GM12878 (cell line): ENCODE measurements around the gene GAP43. TPM values are rescaled to one million over a fixed set of nuclear protein-coding genes. Genes with fewer than 3 reads are reported as not detected.

Experiments used
- ATAC-seq: fragments of 200-7000 bp; cut with Tn5 transposase; 3 replicates; pipeline ENCODE4 v1.9.1; 2020; ENCODE audit warnings: mild to moderate bottlenecking, moderate library complexity
- BruUV-seq: library from RNA; stranded (reverse); fragments of 400-500 nt; replicated peaks from 2 replicates; lab custom pipeline; 2021; lab: Mats Ljungman, UMichigan
- CTCF ChIA-PET: fragments of 300-600 bp; sonication (Branson Sonifier 250); formaldehyde crosslinking; extraction: SDS; loops from one replicate; lab custom pipeline; 2021; ENCODE audit warnings: inconsistent platforms; lab: Yijun Ruan, JAX
- POLR2A ChIA-PET: fragments of 350-600 bp; formaldehyde crosslinking; extraction: SDS; loops from one replicate; lab custom pipeline; 2021; ENCODE audit warnings: inconsistent platforms; lab: Charles Lee
- RAD21 ChIA-PET: fragments of 300-600 bp; sonication (Branson Sonifier 250); formaldehyde crosslinking; loops from one replicate; lab custom pipeline; 2023; ENCODE audit warnings: antibody characterized with exemption; ENCODE audit not compliant: unreplicated experiment; lab: Charles Lee
- SMC1A ChIA-PET: fragments of 300-600 bp; sonication (Branson Sonifier 250); formaldehyde crosslinking; loops from one replicate; lab custom pipeline; 2023; ENCODE audit not compliant: unreplicated experiment, uncharacterized antibody; lab: Charles Lee
- DNase-seq: peaks from one replicate; pipeline ENCODE4 v3.0.0-alpha.2; 2011; ENCODE audit warnings: low read depth, low spot score
- FAIRE-seq: peaks from 3 replicates; lab custom pipeline; 2011; peaks lifted over from hg19 to GRCh38; lab: Jason Lieb, UNC
- H2AFZ ChIP-seq: 2 replicates; pipeline ENCODE4 v1.6.0; 2011; ENCODE audit warnings: low read depth, low read length, control low read depth; ENCODE audit not compliant: control insufficient read depth
- H3K27ac ChIP-seq: 2 replicates; pipeline ENCODE4 v1.5.1; 2011; ENCODE audit warnings: control low read depth; ENCODE audit not compliant: control insufficient read depth, insufficient read depth
- H3K27me3 ChIP-seq, 2 experiments: replicated peaks in 1 of 2; 2 replicates each; pipeline versions ENCODE4 v1.6.0 to v1.6.1; 2011; ENCODE audit warnings: low read length in 1 of 2; ENCODE audit not compliant: control insufficient read depth in 2 of 2, insufficient read depth in 2 of 2
- H3K36me3 ChIP-seq, 2 experiments: 2 replicates each; pipeline ENCODE4 v1.5.1; 2011; ENCODE audit warnings: low read length in 1 of 2; ENCODE audit not compliant: control insufficient read depth in 2 of 2, insufficient read depth in 2 of 2
- H3K4me1 ChIP-seq: 2 replicates; pipeline ENCODE4 v1.6.1; 2011; ENCODE audit warnings: mild to moderate bottlenecking, low read length, moderate library complexity, mixed read lengths; ENCODE audit not compliant: control insufficient read depth, insufficient read depth
- H3K4me2 ChIP-seq: 2 replicates; pipeline ENCODE4 v1.6.0; 2011; ENCODE audit warnings: control low read depth; ENCODE audit not compliant: control insufficient read depth, insufficient read depth
- H3K4me3 ChIP-seq: fragments of 200-600 bp; sonication (generic); 2 replicates; pipeline ENCODE4 v1.5.1; 2016
- H3K79me2 ChIP-seq: 2 replicates; pipeline ENCODE4 v1.6.0; 2011; ENCODE audit warnings: low read length; ENCODE audit not compliant: control insufficient read depth, insufficient read depth
- H3K9ac ChIP-seq: 2 replicates; pipeline ENCODE4 v1.8.0; 2011; ENCODE audit warnings: low read length, control low read depth, mixed read lengths; ENCODE audit not compliant: control insufficient read depth, insufficient read depth
- H3K9me3 ChIP-seq: replicated peaks from 3 replicates; pipeline ENCODE4 v1.5.1; 2011; ENCODE audit warnings: mild to moderate bottlenecking, low read length; ENCODE audit not compliant: control insufficient read depth, insufficient read depth
- H4K20me1 ChIP-seq: 2 replicates; pipeline ENCODE4 v1.6.0; 2011; ENCODE audit not compliant: control insufficient read depth, insufficient read depth
- CHD1 ChIP-seq: IDR thresholded peaks from 2 replicates; pipeline ENCODE4 v1.6.1; 2012; ENCODE audit warnings: low read depth, low read length, improper control_type of control experiment
- NFXL1 ChIP-seq: fragments of 450-650 bp; IDR thresholded peaks from 2 replicates; pipeline ENCODE4 v1.6.1; 2017; ENCODE audit warnings: antibody characterized with exemption, mild to moderate bottlenecking, borderline replicate concordance
- STAT3 ChIP-seq: IDR thresholded peaks from 2 replicates; pipeline ENCODE4 v1.6.1; 2011; ENCODE audit warnings: low read depth, low read length, improper control_type of control experiment
- USF1 ChIP-seq: IDR thresholded peaks from 2 replicates; pipeline ENCODE4 v1.6.1; 2011; ENCODE audit warnings: borderline replicate concordance, low read depth, mild to moderate bottlenecking, moderate library complexity, mixed read lengths, low read length; ENCODE audit not compliant: insufficient read depth; ENCODE audit errors: extremely low read length
- WGBS: methylation state at CpG from one replicate; pipeline ENCODE4 v1.1.6; 2016; ENCODE audit warnings: low lambda C conversion rate; ENCODE audit not compliant: insufficient replicate concordance, insufficient coverage; ENCODE audit errors: missing lambda C conversion rate; 5-methylcytosine and 5-hydroxymethylcytosine counted together
- in situ Hi-C: fragments of 300-500 bp; cut with MboI; formaldehyde crosslinking; loops from 9 replicates; pipeline ENCODE4 v1.14.3; 2018; ENCODE audit warnings: mixed read lengths
- intact Hi-C: fragments of 100-400 bp; cut with micrococcal nuclease; formaldehyde crosslinking; loops from one replicate; pipeline ENCODE4 v1.14.2; 2022; ENCODE audit not compliant: unreplicated experiment
- polyA plus RNA-seq, 11 experiments: library from polyadenylated mRNA; depleted of rRNA in 4 of 11; unstranded in 6 of 11; stranded (reverse) in 5 of 11; fragments of >200 nt; fragmentation: Nextera tagmentation in 4 of 11; fragmentation: Illumina TruSeq in 1 of 11; extraction: Ambion mirVana in 4 of 11; extraction: Trizol in 1 of 11; gene quantifications; 1 replicate in 1 of 11; 2 replicates in 10 of 11; pipeline versions ENCODE4 v1.2.1 to v1.2.3, GENCODE V29; 2011 to 2016; ENCODE audit warnings: inconsistent platforms in 2 of 11, missing spikeins in 2 of 11, low read depth in 1 of 11
- total RNA-seq, 4 experiments: library from RNA; depleted of rRNA in 3 of 4; stranded (reverse); fragments of >200 nt in 3 of 4; fragmentation: Illumina TruSeq in 1 of 4; extraction: Trizol in 1 of 4; gene quantifications; 2 replicates each; pipeline versions ENCODE4 v1.2.1 to v1.2.3, GENCODE V29; 2013 to 2021
- TF ChIP-seq, protein P1 (sequence below): IDR thresholded peaks from 2 replicates; pipeline ENCODE4 v1.6.1; 2011; ENCODE audit warnings: low read depth, low read length, improper control_type of control experiment, borderline replicate concordance

GAP43 gene
- total and polyA plus RNA-seq, 10 of the 15 experiments (the other 5 are each of a cell fraction or from before 2014, with no cell fraction given) = 0.06 to 0.16 TPM; not detected in 8

DNA sequence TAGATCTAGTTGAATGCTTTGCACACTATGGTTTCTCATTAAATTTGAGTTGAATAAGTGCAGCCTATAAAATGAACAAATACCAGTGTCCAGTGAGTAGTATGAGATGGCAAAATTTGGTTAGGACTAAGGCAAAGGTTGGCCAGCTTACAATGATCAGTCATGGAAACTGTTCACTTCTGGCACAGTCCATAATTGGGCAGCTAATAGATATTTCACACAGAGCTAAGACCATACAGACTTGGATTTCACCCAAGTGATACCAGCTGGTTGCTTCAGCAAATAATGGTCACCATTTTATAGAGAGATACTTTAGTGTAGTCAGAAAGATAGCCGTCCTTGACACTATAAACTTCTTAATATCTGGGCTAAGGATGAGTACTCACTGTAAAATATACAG lies 15.7 kb downstream of the GAP43 start:
- no peaks in the 10 kb centered on the region for H4K20me1 ChIP-seq
- no peaks in the 10 kb centered on the region for H3K27me3 ChIP-seq
- no peak overlapping the region for H2AFZ ChIP-seq
- ChIA-PET POLR2A (no interaction called here), SMC1A (no interaction called here)
- in situ Hi-C loops = no loop called here
- FAIRE-seq = no peak
- no peak overlapping the region for H3K27ac ChIP-seq
- WGBS = 67% methylated on average over 1 of the region's 1 CpG
- no peak for DNase-seq
- H3K9ac ChIP-seq = no peak overlapping the region
- ATAC-seq = no peak
- H3K4me3 ChIP-seq = no peak overlapping the region
- no peaks in the 10 kb centered on the region for H3K4me1 ChIP-seq
- H3K36me3 ChIP-seq = no peaks in the 10 kb centered on the region
- BruUV-seq = no TSS peak
- no peak overlapping the region for H3K4me2 ChIP-seq
- intact Hi-C loops = no loop called here
- TF ChIP-seq USF1 (no peak), CHD1 (no peak), NFXL1 (no peak), STAT3 (no peak)
- TF ChIP-seq, protein P1, sequence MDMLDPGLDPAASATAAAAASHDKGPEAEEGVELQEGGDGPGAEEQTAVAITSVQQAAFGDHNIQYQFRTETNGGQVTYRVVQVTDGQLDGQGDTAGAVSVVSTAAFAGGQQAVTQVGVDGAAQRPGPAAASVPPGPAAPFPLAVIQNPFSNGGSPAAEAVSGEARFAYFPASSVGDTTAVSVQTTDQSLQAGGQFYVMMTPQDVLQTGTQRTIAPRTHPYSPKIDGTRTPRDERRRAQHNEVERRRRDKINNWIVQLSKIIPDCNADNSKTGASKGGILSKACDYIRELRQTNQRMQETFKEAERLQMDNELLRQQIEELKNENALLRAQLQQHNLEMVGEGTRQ = no peak
- TF ChIP-seq, all 136 proteins: peak for 0
- no peaks in the 10 kb centered on the region for H3K79me2 ChIP-seq
- ChIA-PET RAD21 (interaction anchor here (0.6 kb wide), 1 partner anchor 52 kb away, joined by 5 read pairs; no protein-coding TSS in a partner anchor), CTCF (interaction anchor here (0.6 to 1.7 kb wide), 2 partner anchors 14 to 15 kb away, joined by 3 to 5 read pairs; no protein-coding TSS in a partner anchor)
- H3K9me3 ChIP-seq = no peaks in the 10 kb centered on the region
